Activated gamma-delta T cell treated with Interleukin-2 at 50 U/mL for 16 hours (primary cell): ENCODE measurements around the gene PSRC1.

Experiments
- DNase-seq: peaks from one replicate; pipeline ENCODE4 v3.0.0-alpha.2; 2020

Gene PSRC1

DNA sequence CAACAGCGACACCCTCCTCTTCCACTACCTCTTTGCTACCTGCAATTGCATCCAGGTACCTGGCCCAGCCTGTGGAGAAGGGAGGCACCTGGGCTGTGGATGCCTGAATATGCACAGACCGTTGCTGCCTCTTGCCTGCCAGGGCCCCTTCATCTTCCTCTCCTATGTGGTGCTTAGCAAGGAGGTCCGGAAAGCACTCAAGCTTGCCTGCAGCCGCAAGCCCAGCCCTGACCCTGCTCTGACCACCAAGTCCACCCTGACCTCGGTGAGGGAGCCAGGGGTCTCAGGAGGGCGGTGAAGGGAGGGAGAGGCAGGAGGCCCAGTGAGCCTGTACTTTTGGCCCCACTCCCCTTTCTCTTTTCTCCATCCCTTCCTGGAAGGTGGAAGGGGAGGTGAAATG is 11.5 kb downstream of the PSRC1 start:
- DNase-seq, result no peak

DNA sequence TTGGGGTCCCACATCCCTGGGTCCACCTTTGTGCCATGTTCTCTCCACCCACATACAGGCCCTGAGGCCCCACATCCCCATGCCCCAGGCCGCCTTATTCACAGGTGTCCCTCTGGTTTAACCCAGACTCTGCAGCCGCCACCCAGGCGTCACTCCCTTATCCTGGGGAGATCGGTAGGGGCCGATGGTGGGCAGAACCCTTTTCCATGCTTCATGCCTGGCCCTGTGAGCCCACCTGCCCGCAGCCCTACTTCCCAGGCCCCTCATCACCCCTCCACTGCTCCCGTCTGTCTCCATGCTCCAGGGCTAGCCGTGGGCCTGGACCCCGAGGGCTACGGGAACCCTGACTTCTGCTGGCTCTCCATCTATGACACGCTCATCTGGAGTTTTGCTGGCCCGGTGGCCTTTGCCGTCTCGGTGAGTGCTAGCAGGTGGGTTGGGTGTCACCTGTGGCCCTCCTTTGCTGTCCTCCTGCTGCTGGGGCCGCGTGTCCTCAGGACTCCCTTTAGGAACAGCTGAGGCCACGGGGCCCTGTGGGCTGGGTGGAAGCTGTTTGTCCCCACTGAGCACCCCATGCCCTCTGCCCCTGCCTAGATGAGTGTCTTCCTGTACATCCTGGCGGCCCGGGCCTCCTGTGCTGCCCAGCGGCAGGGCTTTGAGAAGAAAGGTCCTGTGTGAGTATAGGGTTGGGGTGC is 12.2 kb downstream of the PSRC1 start:
- DNase-seq, result no peak

DNA sequence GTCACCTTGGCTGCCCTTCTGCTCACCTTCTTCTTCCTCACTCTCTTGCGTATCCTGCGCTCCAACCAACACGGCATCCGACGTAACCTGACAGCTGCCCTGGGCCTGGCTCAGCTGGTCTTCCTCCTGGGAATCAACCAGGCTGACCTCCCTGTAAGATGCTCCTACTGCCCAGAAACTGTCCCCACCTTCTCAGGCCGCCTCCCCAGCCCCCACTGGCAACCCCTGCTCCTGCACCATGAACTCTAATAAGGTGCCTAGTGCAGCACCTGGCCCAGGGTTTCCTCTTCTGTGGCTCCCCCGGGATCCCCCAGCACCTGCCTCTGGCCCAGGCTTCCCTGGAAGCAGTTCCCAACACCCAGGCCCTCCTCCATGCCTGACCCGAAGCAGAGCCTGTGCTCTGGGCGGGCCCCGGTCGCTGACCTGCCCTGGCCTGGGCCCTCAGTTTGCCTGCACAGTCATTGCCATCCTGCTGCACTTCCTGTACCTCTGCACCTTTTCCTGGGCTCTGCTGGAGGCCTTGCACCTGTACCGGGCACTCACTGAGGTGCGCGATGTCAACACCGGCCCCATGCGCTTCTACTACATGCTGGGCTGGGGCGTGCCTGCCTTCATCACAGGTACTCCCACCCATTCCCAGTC is 12.8 kb downstream of the PSRC1 start:
- DNase-seq, result no peak

DNA sequence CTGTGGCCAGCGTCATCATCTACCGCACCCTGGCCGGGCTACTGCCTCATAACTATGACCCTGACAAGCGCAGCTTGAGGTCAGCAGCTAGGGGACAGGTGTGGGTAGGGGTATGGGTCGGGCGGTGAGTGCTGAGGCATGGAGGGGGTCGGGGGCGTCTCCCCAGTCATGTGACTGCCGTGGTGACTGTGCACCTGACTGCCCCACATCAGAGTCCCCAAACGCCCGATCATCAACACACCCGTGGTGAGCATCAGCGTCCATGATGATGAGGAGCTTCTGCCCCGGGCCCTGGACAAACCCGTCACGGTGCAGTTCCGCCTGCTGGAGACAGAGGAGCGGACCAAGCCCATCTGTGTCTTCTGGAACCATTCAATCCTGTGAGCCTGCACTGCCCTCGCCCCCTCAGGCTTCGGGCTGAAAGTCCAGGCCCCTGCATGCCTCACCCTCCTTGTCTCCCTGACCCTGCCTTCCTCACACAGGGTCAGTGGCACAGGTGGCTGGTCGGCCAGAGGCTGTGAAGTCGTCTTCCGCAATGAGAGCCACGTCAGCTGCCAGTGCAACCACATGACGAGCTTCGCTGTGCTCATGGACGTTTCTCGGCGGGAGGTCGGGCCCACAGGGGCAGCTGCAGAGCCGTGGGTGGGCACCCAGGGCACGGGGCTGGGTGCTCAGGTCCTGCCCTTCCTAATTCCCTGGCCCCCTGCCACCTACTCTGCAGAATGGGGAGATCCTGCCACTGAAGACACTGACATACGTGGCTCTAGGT is 13.5 kb downstream of the PSRC1 start:
- DNase-seq, result no peak

DNA sequence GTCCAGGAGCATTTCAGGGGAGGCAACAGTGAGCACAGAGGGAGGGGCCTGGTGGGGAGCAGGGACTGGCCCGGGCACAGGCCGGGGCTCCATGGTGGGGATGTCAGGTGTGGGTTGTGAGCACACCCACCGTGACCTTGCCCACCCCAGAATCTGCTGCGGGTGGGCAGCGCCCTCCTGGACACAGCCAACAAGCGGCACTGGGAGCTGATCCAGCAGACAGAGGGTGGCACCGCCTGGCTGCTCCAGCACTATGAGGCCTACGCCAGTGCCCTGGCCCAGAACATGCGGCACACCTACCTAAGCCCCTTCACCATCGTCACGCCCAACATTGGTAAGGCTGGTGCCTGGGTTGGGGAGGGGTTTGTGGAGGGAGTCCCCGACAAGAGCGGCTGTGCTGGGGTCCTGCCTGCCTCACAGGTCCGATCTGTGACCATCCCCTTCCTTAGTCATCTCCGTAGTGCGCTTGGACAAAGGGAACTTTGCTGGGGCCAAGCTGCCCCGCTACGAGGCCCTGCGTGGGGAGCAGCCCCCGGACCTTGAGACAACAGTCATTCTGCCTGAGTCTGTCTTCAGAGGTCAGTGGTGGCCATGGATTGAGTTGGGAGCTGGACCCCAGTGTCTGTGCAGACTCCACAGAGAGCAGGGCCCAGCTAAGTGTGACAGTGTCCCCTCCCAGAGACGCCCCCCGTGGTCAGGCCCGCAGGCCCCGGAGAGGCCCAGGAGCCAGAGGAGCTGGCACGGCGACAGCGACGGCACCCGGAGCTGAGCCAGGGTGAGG is 14.3 kb downstream of the PSRC1 start:
- no peak for DNase-seq

DNA sequence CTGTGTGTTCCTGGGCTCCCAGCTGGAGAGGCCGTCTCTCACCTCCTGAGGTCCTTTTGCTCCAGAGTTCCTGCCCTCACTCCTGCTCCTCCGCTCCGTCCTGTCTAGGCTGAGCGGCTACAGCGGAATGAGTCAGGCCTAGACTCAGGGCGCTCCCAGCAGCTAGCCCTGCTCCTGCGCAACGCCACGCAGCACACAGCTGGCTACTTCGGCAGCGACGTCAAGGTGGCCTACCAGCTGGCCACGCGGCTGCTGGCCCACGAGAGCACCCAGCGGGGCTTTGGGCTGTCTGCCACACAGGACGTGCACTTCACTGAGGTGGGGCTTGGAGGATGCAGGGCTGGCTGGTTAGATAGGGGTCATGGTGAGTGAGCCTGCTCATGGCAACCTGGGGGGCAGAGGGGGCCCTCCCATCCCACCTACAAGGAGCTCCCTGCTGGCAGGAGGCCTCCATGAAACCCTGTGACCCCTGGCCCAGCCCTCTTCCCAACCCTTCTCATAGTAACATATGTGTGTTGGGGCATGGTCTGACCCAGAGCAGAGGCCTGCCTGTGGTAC is 15.1 kb downstream of the PSRC1 start:
- DNase-seq, result no peak

DNA sequence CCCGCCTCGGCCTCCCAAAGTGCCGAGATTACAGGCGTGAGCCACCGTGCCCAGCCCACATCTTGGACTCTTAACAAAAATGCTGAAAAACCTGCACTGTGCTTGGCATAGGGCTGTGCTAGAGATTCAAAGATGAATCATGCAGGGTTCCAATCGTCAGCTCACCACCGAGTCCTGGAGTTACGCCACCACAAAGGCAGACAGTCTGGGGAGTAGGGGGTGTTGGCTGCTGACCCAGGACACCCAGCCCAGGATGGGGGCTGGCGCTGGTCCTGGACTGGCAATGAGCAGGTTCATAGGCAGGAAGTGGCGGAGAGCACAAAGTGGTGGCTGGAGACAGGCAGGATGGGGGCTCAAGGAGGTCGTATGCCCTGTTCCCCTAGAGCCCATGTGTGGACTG is 16.0 kb downstream of the PSRC1 start:
- DNase-seq, result no peak

DNA sequence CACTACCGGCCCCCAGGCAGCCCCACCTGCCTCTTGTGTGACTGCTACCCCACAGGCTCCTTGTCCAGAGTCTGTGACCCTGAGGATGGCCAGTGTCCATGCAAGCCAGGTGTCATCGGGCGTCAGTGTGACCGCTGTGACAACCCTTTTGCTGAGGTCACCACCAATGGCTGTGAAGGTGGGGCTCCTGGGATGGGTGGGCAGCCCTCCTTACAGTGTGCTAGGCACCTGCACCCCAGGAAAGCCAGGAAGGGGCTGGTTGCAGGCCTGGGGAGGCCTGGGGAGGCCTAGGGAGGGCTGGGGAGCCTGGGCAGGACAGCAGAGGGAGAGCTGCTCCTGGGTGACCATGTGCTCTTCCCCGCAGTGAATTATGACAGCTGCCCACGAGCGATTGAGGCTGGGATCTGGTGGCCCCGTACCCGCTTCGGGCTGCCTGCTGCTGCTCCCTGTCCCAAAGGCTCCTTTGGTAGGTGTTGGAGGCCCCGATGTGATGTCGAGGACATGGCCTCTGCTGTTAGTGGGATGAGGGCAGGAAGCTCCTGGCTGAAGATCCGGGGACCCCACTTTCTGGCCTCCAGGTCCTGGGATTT is 17.1 kb downstream of the PSRC1 start:
- DNase-seq, result no peak

DNA sequence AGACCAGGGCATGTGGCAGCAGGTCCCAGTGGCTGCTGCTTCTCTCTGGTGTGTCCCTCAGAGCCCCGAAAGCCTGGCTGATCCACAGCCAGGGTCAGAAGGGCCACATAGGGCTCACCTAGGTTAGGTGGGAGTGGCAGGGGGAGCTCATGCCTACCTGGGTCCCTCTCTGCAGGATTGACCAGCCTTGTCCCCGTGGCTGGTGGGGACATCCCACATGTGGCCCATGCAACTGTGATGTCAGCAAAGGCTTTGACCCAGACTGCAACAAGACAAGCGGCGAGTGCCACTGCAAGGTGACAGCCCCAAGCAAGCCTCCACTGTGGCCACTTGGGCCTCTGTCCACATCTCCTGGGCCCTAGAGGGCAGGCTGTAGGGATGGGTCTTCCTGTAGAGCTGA is 17.9 kb downstream of the PSRC1 start:
- DNase-seq, result no peak

DNA sequence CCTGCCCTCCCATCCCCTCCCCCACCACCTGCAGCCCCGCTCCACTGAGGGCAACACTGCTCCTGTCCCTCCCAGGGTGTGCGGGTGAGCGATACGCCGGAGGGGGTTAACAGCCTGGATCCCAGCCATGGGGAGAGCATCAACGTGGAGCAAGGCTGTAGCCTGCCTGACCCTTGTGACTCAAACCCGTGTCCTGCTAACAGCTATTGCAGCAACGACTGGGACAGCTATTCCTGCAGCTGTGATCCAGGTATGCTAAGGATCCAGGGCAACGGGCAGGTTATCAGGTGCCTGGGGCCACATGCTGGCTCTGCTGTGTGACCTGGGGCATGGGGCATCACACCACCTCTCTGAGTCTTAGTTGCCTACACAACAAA is 18.6 kb downstream of the PSRC1 start:
- no peak for DNase-seq

DNA sequence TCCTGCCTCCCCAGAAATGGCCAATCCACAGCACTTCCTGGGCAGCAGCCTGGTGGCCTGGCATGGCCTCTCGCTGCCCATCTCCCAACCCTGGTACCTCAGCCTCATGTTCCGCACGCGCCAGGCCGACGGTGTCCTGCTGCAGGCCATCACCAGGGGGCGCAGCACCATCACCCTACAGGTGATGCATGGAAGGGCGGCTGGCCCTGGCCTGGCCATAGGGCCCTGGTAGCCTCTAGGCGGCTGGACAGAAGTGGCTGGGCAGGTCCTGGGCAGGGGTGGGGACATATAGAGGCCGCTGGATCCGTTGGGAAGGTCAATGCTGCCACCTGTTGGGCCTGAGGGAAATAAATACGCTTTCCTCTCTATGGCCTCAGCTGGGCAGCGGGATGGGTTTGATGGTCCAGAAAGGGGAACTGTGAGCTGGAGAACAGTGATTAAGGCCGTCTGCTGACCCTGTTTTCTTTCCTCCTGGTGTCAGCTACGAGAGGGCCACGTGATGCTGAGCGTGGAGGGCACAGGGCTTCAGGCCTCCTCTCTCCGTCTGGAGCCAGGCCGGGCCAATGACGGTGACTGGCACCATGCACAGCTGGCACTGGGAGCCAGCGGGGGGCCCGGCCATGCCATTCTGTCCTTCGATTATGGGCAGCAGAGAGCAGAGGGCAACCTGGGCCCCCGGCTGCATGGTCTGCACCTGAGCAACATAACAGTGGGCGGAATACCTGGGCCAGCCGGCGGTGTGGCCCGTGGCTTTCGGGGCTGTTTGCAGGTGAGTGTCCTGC is 19.2 kb downstream of the PSRC1 start:
- DNase-seq, result peak; percentile 72

DNA sequence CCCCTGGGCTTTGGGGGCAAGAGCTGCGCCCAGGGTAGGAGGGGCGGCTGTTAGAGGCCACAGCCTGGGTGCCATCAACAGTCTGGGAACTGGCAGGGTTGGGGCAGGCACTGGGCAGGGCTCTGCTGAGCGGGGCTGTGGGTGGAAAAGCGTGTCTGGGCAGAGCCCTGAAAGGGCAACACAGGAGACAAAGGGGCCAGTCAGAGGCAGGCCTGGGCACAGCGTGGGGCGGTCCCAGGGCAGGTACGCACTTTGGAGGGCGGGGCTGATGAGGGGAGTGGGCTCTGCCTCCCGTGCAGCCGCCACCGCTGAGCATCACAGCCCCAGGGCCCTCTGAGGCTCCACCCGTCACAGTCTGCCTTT is 19.7 kb downstream of the PSRC1 start:
- no peak for DNase-seq

DNA sequence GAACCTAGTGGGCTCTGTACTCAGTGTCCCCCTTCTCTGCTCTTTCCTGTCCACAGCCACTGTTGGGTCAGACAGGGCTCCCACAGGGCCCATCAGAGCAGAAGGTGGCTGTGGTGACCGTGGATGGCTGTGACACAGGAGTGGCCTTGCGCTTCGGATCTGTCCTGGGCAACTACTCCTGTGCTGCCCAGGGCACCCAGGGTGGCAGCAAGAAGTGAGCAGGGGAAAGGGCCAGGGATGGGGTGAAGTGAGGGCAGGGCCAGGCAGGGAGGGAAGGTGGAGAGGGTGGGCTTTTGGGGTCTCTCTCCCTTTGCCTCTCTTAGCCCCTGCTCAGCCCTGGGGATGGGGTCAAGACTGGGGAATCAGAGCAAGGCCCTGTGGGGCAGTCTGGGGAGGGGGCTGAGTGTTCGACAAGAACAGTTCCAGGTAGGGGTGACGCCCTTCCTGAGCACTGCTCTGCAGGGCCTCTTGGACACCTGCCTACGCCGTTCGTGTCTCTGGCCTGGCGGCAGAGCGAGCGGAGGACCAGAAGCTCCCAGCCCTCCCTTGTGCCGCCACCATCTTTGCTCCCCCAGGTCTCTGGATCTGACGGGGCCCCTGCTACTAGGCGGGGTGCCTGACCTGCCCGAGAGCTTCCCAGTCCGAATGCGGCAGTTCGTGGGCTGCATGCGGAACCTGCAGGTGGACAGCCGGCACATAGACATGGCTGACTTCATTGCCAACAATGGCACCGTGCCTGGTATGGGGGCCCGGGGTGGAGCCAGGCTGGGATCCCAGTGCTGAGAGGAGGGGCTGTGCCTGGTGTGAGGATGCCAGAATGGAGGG is 20.5 kb downstream of the PSRC1 start:
- no peak for DNase-seq

DNA sequence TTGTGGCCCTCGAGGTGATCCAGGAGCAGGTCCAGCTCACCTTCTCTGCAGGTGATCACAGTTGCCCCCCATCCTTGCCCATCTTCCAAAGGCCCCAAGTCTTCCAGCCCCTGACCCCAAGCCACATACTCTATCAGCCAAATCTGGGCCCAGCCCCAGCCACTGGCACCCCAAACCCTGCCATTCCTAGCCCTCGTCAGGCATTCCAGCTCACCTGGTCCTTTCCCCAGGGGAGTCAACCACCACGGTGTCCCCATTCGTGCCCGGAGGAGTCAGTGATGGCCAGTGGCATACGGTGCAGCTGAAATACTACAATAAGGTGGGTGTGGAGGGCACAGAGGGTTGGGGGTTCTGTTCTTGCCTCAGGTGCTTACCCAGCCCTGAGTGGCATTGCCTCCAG is 21.4 kb downstream of the PSRC1 start:
- DNase-seq, result no peak

DNA sequence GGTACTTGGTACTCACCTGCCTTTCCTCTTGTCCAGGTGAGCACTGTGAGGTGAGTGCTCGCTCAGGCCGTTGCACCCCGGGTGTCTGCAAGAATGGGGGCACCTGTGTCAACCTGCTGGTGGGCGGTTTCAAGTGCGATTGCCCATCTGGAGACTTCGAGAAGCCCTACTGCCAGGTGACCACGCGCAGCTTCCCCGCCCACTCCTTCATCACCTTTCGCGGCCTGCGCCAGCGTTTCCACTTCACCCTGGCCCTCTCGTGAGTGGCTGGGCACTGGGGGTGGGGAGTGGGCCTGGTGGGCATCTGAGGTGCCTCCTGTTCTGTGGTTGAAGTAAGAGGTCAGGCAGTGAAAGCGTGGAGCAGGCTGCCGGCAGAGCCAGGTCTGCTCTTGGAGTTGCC is 21.9 kb downstream of the PSRC1 start:
- no peak for DNase-seq

DNA sequence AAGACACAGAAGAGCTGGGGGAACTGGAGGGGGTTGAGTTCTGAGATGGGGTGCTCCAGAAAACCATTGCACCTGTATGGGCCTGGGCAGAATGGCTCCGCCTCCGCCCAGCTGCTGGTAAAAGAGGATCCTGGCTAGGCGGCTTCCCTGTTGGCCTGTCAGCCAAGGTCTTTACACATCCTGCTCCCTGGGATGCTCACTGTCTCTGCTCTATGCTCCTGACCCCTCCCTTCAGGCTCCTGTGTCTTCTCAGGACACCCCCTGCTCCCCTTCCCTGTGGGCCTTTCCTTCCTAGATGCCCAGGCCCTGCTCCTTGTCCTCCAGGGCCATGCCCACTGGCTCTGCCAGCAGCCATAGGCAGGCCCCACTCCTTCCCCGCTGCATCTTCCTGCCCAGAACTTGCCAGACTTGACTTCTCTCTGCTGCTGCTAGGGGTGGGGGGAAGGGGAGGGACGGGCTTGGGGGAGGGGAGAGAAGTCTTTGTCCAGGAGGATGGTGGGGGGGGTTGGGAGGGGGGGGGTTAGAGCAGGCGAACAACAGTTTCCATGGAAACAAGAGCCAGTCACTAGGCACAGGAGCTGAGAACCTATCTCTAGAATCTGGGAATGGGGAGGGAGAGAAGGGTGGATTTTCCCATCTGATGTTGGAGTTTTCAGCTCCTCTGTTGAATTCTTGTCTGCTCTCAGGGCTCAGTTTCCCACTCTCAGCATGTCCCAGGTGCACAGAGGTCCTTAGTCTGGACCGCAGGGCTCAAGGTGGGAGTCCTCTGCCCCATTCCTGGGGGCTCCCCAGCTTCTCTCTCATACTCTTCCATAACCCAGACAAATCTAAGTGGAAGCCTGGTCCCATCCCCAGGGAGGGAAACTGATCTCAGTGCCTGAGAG is 23.0 kb downstream of the PSRC1 start:
- no peak for DNase-seq

DNA sequence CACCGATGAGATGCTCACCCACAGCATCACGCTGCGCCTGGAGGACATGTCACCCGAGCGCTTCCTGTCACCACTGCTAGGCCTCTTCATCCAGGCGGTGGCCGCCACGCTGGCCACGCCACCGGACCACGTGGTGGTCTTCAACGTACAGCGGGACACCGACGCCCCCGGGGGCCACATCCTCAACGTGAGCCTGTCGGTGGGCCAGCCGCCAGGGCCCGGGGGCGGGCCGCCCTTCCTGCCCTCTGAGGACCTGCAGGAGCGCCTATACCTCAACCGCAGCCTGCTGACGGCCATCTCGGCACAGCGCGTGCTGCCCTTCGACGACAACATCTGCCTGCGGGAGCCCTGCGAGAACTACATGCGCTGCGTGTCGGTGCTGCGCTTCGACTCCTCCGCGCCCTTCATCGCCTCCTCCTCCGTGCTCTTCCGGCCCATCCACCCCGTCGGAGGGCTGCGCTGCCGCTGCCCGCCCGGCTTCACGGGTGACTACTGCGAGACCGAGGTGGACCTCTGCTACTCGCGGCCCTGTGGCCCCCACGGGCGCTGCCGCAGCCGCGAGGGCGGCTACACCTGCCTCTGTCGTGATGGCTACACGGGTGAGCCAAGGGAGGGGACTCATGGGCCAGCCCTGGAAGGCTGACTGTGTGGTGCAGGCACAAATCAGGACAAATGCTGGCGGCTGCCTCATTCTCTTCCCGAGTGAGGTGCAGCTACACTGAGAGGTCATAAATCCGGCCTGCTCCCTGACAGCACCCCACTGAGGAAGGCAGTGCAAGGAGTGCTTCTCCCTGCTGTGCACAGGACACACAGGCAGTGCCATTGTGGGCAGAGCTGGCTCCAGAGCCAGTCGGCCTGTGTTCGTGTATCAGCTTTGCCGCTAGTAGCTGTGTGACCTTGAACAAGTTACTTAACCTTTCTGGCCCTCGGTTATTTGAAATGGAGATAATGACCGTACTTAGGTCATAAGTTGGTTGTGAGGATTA is 24.2 kb downstream of the PSRC1 start:
- no peak for DNase-seq

DNA sequence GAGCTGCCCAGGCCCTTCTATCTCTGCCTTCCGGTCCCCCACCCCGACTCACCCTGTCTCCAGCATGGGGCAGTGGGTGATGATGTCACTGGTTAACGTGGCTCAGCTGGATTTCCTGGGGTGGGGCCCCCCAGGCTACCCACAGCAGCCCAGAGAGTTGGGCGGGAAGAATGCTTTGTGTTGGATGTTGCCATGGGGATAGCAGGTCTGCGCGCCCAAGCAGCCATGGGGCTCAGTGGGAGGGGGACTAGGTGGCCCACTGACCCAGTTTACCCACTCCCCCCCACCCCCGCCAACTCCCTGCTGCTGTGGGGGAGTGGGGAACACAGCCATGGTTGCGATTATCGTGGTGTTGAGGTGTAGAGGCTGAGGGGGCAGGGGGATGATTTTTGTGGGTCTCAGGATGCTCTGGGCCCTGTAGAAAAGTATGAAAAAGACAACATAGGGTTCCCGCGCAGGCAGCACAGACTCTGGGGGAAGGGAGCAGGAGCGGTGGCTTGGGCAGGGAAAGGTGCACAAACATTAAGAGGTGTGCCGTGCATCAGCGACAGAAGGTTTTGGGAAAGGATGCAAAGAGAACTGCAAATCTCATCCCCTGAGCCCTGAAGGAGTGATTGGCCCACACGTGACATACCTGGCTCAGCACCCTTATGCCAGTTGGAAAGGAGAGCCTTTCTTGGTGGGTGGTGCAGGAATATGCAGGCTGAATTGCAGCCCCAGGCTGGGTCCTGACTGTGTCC is 25.1 kb downstream of the PSRC1 start:
- DNase-seq, result no peak
